Fibroblast of lung (primary cell): ENCODE data around the gene PRMT5.

ENCODE experiments used
- CTCF ChIP-seq, 2 donors: IDR thresholded peaks in 1 of 2; conservative IDR thresholded peaks in 1 of 2; 1 replicate in 1 of 2; 2 replicates in 1 of 2; pipeline ENCODE4 v1.5.1; 2011 to 2012; ENCODE audit warnings: low read length in 2 of 2, control low read depth in 1 of 2, inconsistent platforms in 1 of 2, low read depth in 1 of 2, mild to moderate bottlenecking in 1 of 2
- EZH2 ChIP-seq: IDR thresholded peaks from 2 replicates; pipeline ENCODE4 v1.5.1; 2012; ENCODE audit warnings: low read length, control low read depth, mild to moderate bottlenecking; ENCODE audit errors: missing control alignments

- no peak for TF ChIP-seq EZH2
- TF ChIP-seq CTCF (conservative IDR thresholded peaks at IDR 0.05 in 1 of 2, IDR thresholded peaks at IDR 0.05 in 1 of 2; ENCODE audit: low read depth in 1 of 2, low read length in 2 of 2) = no peak
These were observed 23.2 kb upstream of the PRMT5 start for GRCh38 chr14:22952418-22952817.
